HepG2 (cell line): ENCODE data around the gene COPS6. TPM values are rescaled to one million over a fixed set of nuclear protein-coding genes. Genes with fewer than 3 reads are reported as not detected.

Experiments used
- ATM ChIP-seq: fragments of 450-650 bp; IDR thresholded peaks from 2 replicates; pipeline ENCODE4 v1.7.1; 2017; ENCODE audit warnings: mild to moderate bottlenecking, borderline replicate concordance
- HOXA3 ChIP-seq: sonication (generic); formaldehyde crosslinking; IDR thresholded peaks from 2 replicates; pipeline ENCODE4 v1.5.0; 2020; ENCODE audit warnings: missing genetic modification reagents
- NCOA2 ChIP-seq: sonication (generic); formaldehyde crosslinking; IDR thresholded peaks from 2 replicates; pipeline ENCODE4 v1.8.0; 2022; ENCODE audit warnings: inconsistent platforms
- PCBP2 ChIP-seq: fragments of 200-400 bp; formaldehyde crosslinking; optimal IDR thresholded peaks from 2 replicates; pipeline ENCODE3; 2018; ENCODE audit warnings: low read length, low read depth; ENCODE audit not compliant: poor library complexity, severe bottlenecking
- POLR2G ChIP-seq: fragments of 200-400 bp; formaldehyde crosslinking; IDR thresholded peaks from 2 replicates; pipeline ENCODE4 v1.6.1; 2018; ENCODE audit warnings: mild to moderate bottlenecking, low read depth, low read length, moderate library complexity
- SMAD1 ChIP-seq: sonication (generic); formaldehyde crosslinking; IDR thresholded peaks from 2 replicates; pipeline ENCODE4 v1.4.0; 2020; ENCODE audit warnings: missing genetic modification reagents, low read depth, mild to moderate bottlenecking, borderline replicate concordance
- SMYD3 ChIP-seq: sonication (generic); formaldehyde crosslinking; IDR thresholded peaks from 2 replicates; pipeline ENCODE4 v1.8.1; 2023; ENCODE audit warnings: mild to moderate bottlenecking, missing genetic modification reagents
- ZFAT ChIP-seq: sonication (generic); formaldehyde crosslinking; conservative IDR thresholded peaks from 2 replicates; pipeline ENCODE4 v1.8.1; 2023; ENCODE audit warnings: missing genetic modification reagents, inconsistent platforms
- ZFP36L2 ChIP-seq: sonication (generic); formaldehyde crosslinking; IDR thresholded peaks from 2 replicates; pipeline ENCODE4 v1.4.0; 2020; ENCODE audit warnings: missing genetic modification reagents
- ZFP37 ChIP-seq: sonication (generic); formaldehyde crosslinking; IDR thresholded peaks from 2 replicates; pipeline ENCODE4 v1.4.0; 2020; ENCODE audit warnings: missing genetic modification reagents, borderline replicate concordance
- ZNF253 ChIP-seq: sonication (generic); formaldehyde crosslinking; IDR thresholded peaks from 2 replicates; pipeline ENCODE4 v1.8.0; 2022; ENCODE audit warnings: mild to moderate bottlenecking, missing genetic modification reagents, borderline replicate concordance
- ZNF460 ChIP-seq: sonication (generic); formaldehyde crosslinking; IDR thresholded peaks from 2 replicates; pipeline ENCODE4 v1.5.1; 2020; ENCODE audit warnings: missing genetic modification reagents, mild to moderate bottlenecking, borderline replicate concordance
- ZNF547 ChIP-seq: sonication (generic); formaldehyde crosslinking; IDR thresholded peaks from 2 replicates; pipeline ENCODE4 v1.5.1; 2020; ENCODE audit warnings: mild to moderate bottlenecking, missing genetic modification reagents
- ZNF550 ChIP-seq: sonication (generic); formaldehyde crosslinking; IDR thresholded peaks from 2 replicates; pipeline ENCODE4 v1.4.0; 2020; ENCODE audit warnings: mild to moderate bottlenecking, missing genetic modification reagents, borderline replicate concordance
- ZNF564 ChIP-seq: sonication (generic); formaldehyde crosslinking; IDR thresholded peaks from 2 replicates; pipeline ENCODE4 v1.8.1; 2023; ENCODE audit warnings: mild to moderate bottlenecking, missing genetic modification reagents
- ZNF670 ChIP-seq: sonication (generic); formaldehyde crosslinking; IDR thresholded peaks from 2 replicates; pipeline ENCODE4 v1.8.0; 2022; ENCODE audit warnings: mild to moderate bottlenecking, missing genetic modification reagents, borderline replicate concordance
- polyA plus RNA-seq, 8 experiments: library from polyadenylated mRNA; depleted of rRNA in 3 of 8; stranded (reverse) in 7 of 8; unstranded in 1 of 8; fragments of >200 nt; fragmentation: Illumina TruSeq in 4 of 8; extraction: Trizol in 4 of 8; gene quantifications; 2 replicates each; pipeline versions ENCODE4 v1.2.1 to v1.2.3, GENCODE V29; 2011 to 2016; ENCODE audit warnings: low read depth in 4 of 8, missing spikeins in 1 of 8, mixed read lengths in 1 of 8; ENCODE audit not compliant: insufficient read depth in 1 of 8
- total RNA-seq, 5 experiments: library from RNA; depleted of rRNA; stranded (reverse); fragments of >200 nt; fragmentation: Illumina TruSeq; extraction: Trizol; gene quantifications; 2 replicates each; pipeline ENCODE4 v1.2.3, GENCODE V29; 2016; ENCODE audit warnings: low read depth in 1 of 5
- TF ChIP-seq, protein P1 (sequence below): sonication (generic); formaldehyde crosslinking; IDR thresholded peaks from 2 replicates; pipeline ENCODE4 v1.4.0; 2020; ENCODE audit warnings: missing genetic modification reagents
- TF ChIP-seq, protein P2 (sequence below): IDR thresholded peaks from 2 replicates; pipeline ENCODE4 v1.6.1; 2016; ENCODE audit warnings: low read depth
- TF ChIP-seq, protein P3 (sequence below): sonication (generic); formaldehyde crosslinking; IDR thresholded peaks from 2 replicates; pipeline ENCODE4 v1.5.0; 2020; ENCODE audit warnings: missing genetic modification reagents
- TF ChIP-seq, protein P4 (sequence below): sonication (generic); formaldehyde crosslinking; IDR thresholded peaks from 2 replicates; pipeline ENCODE4 v1.8.1; 2023; ENCODE audit warnings: mild to moderate bottlenecking, missing genetic modification reagents, borderline replicate concordance
- TF ChIP-seq, protein P5 (sequence below): sonication (generic); formaldehyde crosslinking; IDR thresholded peaks from 2 replicates; pipeline ENCODE4 v1.4.0; 2020; ENCODE audit warnings: mild to moderate bottlenecking, missing genetic modification reagents

COPS6 gene
- total and polyA plus RNA-seq, 2 of the 13 experiments (the other 11 are each of a cell fraction or from before 2014, with no cell fraction given) = 33.4 to 117 TPM

DNA sequence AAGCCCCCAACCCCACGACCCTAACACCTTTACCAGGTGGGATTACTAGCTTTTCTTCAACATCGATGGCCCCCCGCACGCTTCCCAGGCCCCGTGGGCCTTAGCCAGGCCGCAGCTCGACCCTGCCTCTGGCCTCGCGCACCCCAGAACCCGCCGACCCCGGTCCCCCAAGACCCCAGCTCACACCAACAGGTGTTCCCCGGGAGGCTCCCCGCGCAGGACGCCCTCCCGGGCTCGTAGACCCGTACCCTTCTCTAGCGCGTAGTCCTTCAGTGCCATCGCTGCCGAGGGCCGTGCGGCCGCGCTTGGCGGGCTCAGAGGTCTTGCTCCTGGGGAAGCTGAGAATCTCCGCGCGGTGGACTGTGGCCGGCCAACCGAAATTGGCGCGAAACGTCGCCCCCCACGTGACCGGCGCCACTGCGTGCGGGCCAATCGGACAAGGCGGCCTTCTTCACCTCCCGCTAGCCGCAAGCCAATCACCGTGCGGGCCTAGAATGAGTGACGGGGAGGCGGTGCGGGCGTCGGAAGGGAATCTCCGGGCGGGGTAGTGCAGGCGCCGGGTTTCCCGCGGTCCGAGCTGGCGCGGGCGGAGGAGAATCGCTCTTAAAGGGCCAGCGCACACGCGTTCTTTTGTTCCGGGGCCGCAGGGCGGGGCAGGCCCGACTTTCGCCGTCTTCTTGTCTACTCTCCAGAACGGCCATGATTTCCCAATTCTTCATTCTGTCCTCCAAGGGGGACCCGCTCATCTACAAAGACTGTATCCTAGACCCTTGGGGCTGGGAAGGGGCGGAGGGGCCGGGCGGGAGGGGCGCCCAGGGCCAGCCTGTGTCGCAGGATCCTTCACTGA is 12.5 kb downstream of the COPS6 start, which contains the start of the genes AP4M1 and MCM7 (continued):
- TF ChIP-seq ZNF460 (CRISPR knock-in tag) (no peak), ZNF253 (peak; percentile 45; the same call in 1 of the 2 replicates), ATM (no peak), ZFP36L2 (CRISPR knock-in tag) (no peak), ZNF550 (no peak), ZFP37 (no peak), NCOA2 (no peak), PCBP2 (no peak), POLR2G (peak; percentile 61), ZNF670 (CRISPR knock-in tag) (peak; percentile 56; the same call in 1 of the 2 replicates), ZNF564 (CRISPR knock-in tag) (peak; percentile 51; the same call in 1 of the 2 replicates), ZFAT (CRISPR knock-in tag) (no peak), SMAD1 (CRISPR knock-in tag) (peak; percentile 73), HOXA3 (no peak), SMYD3 (0 out of 2 replicates have a peak, but pooled peaks have one; percentile 48), ZNF547 (CRISPR knock-in tag) (0 out of 2 replicates have a peak, but pooled peaks have one; percentile 34)
- TF ChIP-seq, protein P1, sequence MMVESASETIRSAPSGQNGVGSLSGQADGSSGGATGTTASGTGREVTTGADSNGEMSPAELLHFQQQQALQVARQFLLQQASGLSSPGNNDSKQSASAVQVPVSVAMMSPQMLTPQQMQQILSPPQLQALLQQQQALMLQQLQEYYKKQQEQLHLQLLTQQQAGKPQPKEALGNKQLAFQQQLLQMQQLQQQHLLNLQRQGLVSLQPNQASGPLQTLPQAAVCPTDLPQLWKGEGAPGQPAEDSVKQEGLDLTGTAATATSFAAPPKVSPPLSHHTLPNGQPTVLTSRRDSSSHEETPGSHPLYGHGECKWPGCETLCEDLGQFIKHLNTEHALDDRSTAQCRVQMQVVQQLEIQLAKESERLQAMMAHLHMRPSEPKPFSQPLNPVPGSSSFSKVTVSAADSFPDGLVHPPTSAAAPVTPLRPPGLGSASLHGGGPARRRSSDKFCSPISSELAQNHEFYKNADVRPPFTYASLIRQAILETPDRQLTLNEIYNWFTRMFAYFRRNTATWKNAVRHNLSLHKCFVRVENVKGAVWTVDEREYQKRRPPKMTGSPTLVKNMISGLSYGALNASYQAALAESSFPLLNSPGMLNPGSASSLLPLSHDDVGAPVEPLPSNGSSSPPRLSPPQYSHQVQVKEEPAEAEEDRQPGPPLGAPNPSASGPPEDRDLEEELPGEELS (CRISPR knock-in tag) = no peak
- TF ChIP-seq, protein P2, sequence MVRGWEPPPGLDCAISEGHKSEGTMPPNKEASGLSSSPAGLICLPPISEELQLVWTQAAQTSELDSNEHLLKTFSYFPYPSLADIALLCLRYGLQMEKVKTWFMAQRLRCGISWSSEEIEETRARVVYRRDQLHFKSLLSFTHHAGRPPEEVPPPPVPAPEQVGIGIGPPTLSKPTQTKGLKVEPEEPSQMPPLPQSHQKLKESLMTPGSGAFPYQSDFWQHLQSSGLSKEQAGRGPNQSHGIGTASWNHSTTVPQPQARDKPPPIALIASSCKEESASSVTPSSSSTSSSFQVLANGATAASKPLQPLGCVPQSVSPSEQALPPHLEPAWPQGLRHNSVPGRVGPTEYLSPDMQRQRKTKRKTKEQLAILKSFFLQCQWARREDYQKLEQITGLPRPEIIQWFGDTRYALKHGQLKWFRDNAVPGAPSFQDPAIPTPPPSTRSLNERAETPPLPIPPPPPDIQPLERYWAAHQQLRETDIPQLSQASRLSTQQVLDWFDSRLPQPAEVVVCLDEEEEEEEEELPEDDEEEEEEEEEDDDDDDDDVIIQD (CRISPR knock-in tag) = no peak
- TF ChIP-seq, protein P3, sequence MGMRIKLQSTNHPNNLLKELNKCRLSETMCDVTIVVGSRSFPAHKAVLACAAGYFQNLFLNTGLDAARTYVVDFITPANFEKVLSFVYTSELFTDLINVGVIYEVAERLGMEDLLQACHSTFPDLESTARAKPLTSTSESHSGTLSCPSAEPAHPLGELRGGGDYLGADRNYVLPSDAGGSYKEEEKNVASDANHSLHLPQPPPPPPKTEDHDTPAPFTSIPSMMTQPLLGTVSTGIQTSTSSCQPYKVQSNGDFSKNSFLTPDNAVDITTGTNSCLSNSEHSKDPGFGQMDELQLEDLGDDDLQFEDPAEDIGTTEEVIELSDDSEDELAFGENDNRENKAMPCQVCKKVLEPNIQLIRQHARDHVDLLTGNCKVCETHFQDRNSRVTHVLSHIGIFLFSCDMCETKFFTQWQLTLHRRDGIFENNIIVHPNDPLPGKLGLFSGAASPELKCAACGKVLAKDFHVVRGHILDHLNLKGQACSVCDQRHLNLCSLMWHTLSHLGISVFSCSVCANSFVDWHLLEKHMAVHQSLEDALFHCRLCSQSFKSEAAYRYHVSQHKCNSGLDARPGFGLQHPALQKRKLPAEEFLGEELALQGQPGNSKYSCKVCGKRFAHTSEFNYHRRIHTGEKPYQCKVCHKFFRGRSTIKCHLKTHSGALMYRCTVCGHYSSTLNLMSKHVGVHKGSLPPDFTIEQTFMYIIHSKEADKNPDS (CRISPR knock-in tag) = no peak
- TF ChIP-seq, protein P4, sequence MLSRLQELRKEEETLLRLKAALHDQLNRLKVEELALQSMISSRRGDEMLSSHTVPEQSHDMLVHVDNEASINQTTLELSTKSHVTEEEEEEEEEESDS (CRISPR knock-in tag) = peak; percentile 87; the same call in 1 of the 2 replicates
- TF ChIP-seq, protein P5, sequence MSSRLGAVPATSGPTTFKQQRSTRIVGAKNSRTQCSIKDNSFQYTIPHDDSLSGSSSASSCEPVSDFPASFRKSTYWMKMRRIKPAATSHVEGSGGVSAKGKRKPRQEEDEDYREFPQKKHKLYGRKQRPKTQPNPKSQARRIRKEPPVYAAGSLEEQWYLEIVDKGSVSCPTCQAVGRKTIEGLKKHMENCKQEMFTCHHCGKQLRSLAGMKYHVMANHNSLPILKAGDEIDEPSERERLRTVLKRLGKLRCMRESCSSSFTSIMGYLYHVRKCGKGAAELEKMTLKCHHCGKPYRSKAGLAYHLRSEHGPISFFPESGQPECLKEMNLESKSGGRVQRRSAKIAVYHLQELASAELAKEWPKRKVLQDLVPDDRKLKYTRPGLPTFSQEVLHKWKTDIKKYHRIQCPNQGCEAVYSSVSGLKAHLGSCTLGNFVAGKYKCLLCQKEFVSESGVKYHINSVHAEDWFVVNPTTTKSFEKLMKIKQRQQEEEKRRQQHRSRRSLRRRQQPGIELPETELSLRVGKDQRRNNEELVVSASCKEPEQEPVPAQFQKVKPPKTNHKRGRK (CRISPR knock-in tag) = no peak
